Measurements from ENCODE around the gene ALK.

- no peak for TF ChIP-seq ZNF274 (IDR thresholded peaks at IDR 0.05; ENCODE audit: low read depth, low read length)
- TF ChIP-seq YY1 (IDR thresholded peaks at IDR 0.05; ENCODE audit: insufficient read depth, insufficient read length) = no peak
Measured at GRCh38 chr2:29273685-29274611, 647.4 kb downstream of the ALK start.

Data from NT2/D1 (cell line).